ENCODE results near the gene CCDC188. TPM values are rescaled to one million over a fixed set of nuclear protein-coding genes. Genes with fewer than 3 reads are reported as not detected.

CCDC188 gene
- total RNA-seq, 6 donors from 2014 or later = 0.46 to 2.1 (median 1.2) TPM

GRCh38 chr22:20192972-20193760, 42.3 kb upstream of the CCDC188 start:
- no peaks in the 10 kb centered on the region for H3K4me1 ChIP-seq
- no peaks in the 10 kb centered on the region for H3K36me3 ChIP-seq
- H3K9me3 ChIP-seq = no peaks in the 10 kb centered on the region
- no peak for ATAC-seq (ENCODE audit: low FRiP score in 2 of 2)
- TF ChIP-seq POLR2A (IDR thresholded peaks at IDR 0.05) (no peak), POLR2AphosphoS5 (IDR thresholded peaks at IDR 0.05) (no peak), CTCF (IDR thresholded peaks at IDR 0.05) (no peak), EP300 (IDR thresholded peaks at IDR 0.05) (no peak)
- DNase-seq = peak in 1 of 2 donors; percentile 19
- H3K27me3 ChIP-seq = no peaks in the 10 kb centered on the region
- H3K27ac ChIP-seq = no peak overlapping the region
- H3K4me3 ChIP-seq = no peak overlapping the region
- 85 to 92% methylated on average over 5 to 19 of the region's 20 CpGs for WGBS, 2 donors

- H3K4me3 ChIP-seq = no peak overlapping the region
- H3K27ac ChIP-seq = no peak overlapping the region
- H3K36me3 ChIP-seq = no peaks in the 10 kb centered on the region
- no peaks in the 10 kb centered on the region for H3K9me3 ChIP-seq
- 88 to 93% methylated on average over 6 to 9 of the region's 10 CpGs for WGBS, 2 donors
- DNase-seq = peak in 1 of 2 donors; percentile 42
- no peak for ATAC-seq (ENCODE audit: low FRiP score in 2 of 2)
- no peaks in the 10 kb centered on the region for H3K27me3 ChIP-seq
- TF ChIP-seq CTCF (IDR thresholded peaks at IDR 0.05) = no peak
- no peaks in the 10 kb centered on the region for H3K4me1 ChIP-seq
Observed at GRCh38 chr22:20192293-20192971, 41.6 kb upstream of the CCDC188 start.

DNA sequence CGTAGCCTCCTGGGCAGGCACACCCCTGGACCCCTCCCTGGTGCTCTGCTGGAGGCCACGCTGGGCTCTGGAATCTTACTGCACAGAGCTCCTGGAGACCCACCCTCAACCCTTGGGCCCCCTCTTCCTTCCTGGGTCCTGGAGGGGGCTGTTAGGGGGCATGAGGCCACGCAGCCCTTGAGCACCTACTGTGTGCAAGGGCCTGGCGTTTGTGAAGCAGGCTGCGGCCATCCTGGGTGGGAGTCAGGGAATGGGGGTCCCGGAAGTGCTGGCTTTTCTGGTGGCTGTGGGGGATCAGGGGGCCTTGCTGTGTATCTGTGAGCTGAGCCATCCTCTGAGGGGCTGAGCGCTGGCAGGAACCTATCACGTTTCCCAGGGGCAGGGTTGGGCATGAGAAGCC, 40.9 kb upstream of the CCDC188 start:
- H3K9me3 ChIP-seq = no peaks in the 10 kb centered on the region
- DNase-seq (peak in 1 of 2 donors; percentile 39), ATAC-seq (ENCODE audit: low FRiP score in 2 of 2) (no peak)
- no peak for TF ChIP-seq CTCF (IDR thresholded peaks at IDR 0.05)
- no peak for TF ChIP-seq EP300 (IDR thresholded peaks at IDR 0.05)
- TF ChIP-seq POLR2A (IDR thresholded peaks at IDR 0.05) = no peak
- TF ChIP-seq POLR2AphosphoS5 (IDR thresholded peaks at IDR 0.05) = no peak
- H3K27me3 ChIP-seq = no peaks in the 10 kb centered on the region
- 81 to 92% methylated on average over 2 to 8 of the region's 8 CpGs for WGBS, 2 donors
- no peaks in the 10 kb centered on the region for H3K36me3 ChIP-seq
- H3K4me3 ChIP-seq = no peak overlapping the region
- no peaks in the 10 kb centered on the region for H3K4me1 ChIP-seq
- no peak overlapping the region for H3K27ac ChIP-seq

DNA sequence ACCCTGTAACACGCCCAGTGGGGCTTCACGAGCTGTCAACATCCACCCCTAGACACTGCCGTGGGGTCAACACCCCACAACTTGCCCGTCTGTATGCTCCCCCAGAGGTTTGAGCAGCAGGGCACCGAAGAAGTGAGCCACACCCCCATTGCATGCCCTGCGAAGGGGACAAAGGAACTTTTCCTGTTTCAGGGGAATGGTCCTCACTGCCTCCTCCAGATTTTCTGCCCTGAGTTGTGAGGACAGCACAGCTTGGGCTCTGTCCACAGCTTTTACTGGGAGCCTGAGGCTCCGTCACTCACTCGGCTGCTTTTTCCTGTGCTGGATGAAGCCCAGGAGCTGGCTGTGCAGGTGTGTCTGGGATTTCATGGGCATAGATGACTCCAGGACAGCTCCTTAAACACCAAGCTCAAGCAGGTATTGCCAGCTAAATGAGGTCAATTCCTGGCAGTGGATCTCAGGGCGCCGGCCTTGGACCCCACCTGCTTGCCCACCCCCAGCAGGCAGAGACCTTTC, 40.2 kb upstream of the CCDC188 start:
- H3K4me3 ChIP-seq = no peak overlapping the region
- DNase-seq = no peak
- WGBS, 2 donors = 88 to 89% methylated on average over 5 to 10 of the region's 10 CpGs
- no peaks in the 10 kb centered on the region for H3K36me3 ChIP-seq
- ATAC-seq (ENCODE audit: low FRiP score in 2 of 2) = no peak
- no peak for TF ChIP-seq POLR2AphosphoS5 (IDR thresholded peaks at IDR 0.05)
- TF ChIP-seq POLR2A (IDR thresholded peaks at IDR 0.05) = no peak
- TF ChIP-seq EP300 (IDR thresholded peaks at IDR 0.05) = no peak
- TF ChIP-seq CTCF (IDR thresholded peaks at IDR 0.05) = no peak
- no peaks in the 10 kb centered on the region for H3K9me3 ChIP-seq
- no peaks in the 10 kb centered on the region for H3K4me1 ChIP-seq
- H3K27me3 ChIP-seq = no peaks in the 10 kb centered on the region
- no peak overlapping the region for H3K27ac ChIP-seq
